NCI-H2227 (cell line): ENCODE data around the gene STK36.

ENCODE experiments used
- DNase-seq: peaks from one replicate; lab custom pipeline; 2025; ENCODE audit not compliant: unreplicated experiment; lab: John Stamatoyannopoulos, UW

Gene STK36

GRCh38 chr2:218716070-218716469 is 44.2 kb downstream of the STK36 start:
- DNase-seq = no peak

DNA sequence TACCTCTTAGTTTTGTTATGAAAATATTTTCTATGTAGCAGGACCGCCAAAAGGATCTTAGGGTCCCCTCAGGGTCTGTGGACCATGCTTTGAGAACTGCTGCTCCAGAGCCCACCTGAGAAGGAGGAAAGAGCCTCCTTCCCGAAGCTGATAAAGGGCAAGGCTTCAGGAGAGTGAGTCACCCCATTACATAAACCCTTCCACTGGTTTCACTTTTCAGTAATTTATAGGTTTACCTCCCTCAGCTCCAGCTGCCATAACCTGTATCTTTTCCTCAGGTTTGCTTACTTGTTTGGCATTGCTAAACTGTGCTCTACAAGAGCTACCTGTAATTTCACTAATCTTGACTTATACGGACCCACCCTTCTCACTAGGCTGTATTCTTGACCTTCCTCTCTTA is 45.4 kb downstream of the STK36 start:
- DNase-seq = no peak

DNA sequence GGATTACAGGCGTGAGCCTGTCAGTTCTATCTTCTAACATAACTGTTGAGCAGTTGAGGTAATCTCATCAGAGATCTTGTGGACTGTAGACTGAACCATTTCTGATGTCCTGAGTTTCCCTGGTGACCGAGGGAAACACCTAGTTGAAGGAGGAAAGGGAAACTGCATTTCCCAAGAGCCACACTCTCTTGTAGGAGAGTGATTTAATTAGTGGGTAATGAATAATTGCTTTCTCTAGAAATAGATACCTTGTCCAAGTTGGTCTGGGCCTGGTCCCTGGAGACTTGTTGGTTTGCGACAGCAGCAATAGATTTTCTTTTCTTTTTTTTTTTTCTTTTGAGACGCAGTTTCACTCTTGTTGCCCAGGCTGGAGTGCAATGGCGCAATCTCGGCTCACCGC is 46.2 kb downstream of the STK36 start:
- no peak for DNase-seq

DNA sequence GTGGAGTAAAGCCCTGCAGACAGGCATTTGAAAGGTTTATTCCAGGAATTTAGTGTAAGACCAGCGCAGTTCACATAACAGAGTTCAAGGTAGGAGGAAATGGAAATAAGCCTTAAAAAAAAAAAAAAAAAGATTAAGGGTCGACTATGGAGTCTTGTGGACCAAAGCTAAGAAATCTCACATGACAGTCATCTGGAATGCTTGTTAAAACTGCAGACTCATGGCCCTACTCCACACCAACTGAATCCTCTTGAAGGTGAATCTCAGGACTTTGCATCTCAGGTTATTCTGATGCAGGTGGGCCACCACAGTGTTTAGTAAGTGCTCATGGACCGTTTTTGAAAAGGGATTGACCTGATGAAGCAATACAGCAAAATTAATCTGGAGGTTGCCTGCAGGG is 47.6 kb downstream of the STK36 start:
- DNase-seq = no peak

- peak; percentile 14 for DNase-seq
Observed at GRCh38 chr2:218720048-218721041, 48.5 kb downstream of the STK36 start.

DNA sequence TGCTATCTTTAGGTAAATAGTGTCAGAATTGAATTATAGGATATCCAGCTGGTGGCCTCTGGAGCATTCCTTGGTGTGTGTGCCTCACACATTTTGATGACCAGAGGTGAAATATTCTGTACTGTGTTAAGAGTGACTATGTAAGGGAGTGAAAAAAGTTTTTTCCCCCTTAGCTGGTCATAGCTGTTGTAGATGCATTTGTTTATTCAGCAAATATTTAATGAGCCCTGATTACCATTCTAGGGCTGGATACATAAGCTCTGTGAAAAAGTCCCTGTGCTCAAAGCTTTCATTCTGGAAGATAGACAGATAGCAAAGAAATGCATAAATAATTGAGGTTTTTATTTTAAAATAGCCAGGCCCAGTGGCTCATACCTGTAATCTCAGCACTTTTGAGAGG is 49.6 kb downstream of the STK36 start:
- no peak for DNase-seq

- no peak for DNase-seq
Observed at GRCh38 chr2:218721934-218722333, 50.0 kb downstream of the STK36 start.

DNA sequence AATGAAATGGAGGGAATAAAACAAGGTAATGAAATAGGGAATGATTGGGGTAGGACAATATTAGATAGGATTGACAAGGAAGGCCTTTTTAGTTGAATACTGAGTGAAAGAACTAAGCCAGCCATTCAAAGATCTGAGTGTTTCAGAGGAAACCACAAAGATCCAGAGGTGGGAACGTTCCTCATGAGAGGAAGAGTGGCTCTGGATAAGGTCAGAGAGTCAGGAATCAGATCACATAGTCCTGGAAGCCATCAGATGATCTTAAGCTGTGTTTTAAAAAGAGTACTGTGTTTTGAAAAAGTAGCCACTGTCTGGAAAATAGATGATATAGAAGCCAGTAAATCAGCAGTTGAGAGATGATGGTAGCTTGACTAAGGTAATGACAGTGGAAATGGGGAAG is 50.5 kb downstream of the STK36 start:
- DNase-seq = no peak

DNA sequence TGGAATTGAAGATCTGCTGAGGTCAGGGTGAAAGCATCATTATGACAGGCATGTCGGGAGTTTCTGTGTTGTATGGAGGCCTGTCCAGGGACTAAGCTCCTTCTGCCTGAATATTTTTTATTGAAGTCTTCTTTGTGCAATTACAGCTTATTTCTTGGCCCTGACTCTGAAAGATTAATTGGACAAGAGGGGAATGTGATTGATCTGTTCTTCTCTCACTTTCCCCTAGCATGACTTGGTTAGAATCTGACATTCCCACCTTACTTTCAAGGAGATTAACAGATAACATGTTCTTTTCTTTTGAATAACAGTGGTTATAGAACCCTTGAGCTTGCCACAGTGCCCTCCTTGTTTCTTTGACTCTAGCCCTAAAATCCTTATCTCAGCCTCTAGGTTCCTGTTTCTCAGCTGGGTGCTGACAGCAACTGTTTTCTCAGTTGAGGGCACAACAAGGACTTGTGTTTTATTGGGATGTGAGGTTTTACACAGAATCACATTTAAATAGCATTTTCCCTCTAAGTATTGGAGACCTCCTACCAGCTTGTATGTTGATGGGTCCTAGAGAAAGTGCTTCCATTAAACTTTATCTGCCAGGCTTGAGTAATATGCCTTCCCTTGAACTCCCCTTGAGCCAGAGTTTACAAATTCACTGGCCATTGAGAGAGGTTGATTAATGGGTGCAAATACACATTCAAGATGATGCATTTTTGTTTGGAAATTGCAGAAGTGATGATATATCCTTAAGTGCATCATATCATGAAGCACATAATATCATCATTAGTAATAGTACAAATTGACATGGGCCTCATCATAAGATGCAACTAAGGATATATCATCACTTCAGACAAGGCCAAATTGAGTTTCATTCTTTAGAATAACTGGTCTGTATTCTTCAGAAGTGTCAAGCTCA is 51.2 kb downstream of the STK36 start:
- DNase-seq = peak; percentile 45

- DNase-seq = no peak
Observed at GRCh38 chr2:218726004-218726574, 54.2 kb downstream of the STK36 start.

GRCh38 chr2:218727502-218728165 is 55.7 kb downstream of the STK36 start:
- no peak for DNase-seq

DNA sequence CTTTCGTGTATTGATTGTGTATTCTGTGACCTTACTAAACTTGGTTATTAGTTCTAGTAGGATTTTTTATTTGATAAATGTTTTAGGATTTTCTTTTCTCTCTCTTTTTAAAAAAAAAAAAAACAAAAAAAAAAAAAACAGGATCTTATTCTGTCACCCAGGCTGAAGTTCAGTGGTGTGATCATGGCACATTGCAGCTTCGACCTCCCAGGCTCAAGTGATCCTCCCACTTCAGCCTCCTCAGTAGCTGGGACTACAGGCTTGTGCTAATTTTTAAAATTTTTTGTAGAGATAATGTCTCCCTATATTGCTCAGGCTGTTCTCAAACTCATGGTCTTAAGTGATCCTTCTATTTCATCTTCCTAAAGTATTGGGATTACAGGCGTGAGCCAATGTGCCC is 57.8 kb downstream of the STK36 start:
- no peak for DNase-seq

DNA sequence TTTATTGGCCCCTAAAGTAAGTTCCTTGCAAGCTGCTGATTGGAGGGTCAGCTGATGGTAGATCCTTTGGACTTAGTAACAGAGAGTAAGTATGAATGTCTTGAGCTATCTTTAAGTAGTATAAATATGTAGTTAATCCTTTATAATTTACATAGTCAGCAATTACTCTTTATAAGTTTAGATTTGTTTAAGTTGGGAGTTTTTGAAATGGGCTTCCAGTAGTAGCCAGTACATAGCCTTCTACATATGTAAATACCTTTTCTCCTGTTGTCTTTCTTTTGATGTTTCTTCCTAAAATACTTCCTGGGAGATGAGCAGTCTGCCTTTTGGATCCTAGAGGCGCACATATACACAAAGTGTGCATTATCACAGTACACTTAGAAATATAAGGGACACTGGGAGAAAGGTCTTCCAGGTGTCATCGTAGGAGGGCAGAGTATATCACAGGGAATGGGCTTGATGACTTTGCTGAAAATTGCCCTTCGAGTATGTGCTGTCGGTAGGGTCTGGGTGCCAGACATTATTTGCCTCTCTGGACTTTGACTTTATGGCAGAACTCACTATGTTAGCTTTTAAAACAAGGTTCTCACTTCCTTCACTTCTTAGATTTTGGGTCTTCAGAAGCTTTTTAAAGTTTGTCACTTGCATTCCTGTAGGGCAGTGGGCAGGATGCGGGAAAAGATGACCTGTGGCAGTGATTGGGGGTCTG is 60.3 kb downstream of the STK36 start:
- no peak for DNase-seq

DNA sequence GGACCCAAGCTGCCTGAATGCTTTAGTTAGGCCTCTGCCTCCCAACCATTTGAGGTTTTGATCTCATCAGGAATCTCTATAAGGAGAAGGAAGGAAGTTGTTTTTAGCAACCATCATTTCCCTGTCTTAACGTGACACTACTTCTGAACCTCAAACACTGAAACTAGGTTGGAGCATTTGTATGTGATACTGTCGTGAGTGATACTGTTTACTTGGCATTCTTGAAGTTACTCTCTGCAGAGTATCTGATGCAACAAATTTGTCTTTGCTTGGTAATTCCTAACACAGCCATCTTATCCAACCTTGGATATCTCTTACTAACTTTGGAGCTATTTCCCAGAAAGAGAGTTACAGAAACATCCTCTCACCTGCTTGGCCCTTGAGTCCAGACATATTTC is 60.9 kb downstream of the STK36 start:
- no peak for DNase-seq

GRCh38 chr2:218733171-218734021 is 61.5 kb downstream of the STK36 start:
- DNase-seq = no peak

GRCh38 chr2:218734190-218734975 is 62.5 kb downstream of the STK36 start:
- DNase-seq = no peak

- DNase-seq = no peak
Observed at GRCh38 chr2:218736531-218736930, 64.6 kb downstream of the STK36 start.

DNA sequence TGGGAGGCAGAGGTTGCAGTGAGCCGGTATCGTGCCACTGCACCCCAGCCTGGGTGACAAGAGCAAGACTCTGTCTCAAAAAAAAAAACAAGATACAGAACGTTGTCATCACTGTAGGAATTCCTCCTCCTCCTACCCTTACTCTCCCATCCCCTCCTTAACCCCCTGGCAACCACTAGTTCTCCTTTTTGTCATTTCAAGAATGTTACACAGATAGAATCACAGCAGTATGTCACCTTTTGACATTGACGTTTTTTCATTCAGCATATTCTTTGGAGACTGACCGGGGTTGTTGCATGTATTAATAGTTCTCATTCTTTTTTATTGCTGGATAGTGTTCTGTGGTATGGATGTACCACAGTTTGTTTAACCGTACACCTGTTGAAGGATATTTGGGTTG is 71.2 kb downstream of the STK36 start:
- no peak for DNase-seq

GRCh38 chr2:218744615-218745014 is 72.7 kb downstream of the STK36 start:
- DNase-seq = no peak
